ENCODE data around the gene ZDHHC13.
"Not testable (repeated sequence)": the region's sequence is repeated elsewhere in the genome, so short reads cannot be mapped to it uniquely, and the experiment has no call there.

Gene ZDHHC13

GRCh38 chr11:19101796-19102520, 15.0 kb upstream of the ZDHHC13 start:
- DNase-seq, result no peak

- DNase-seq, result no peak
Measured at GRCh38 chr11:19102521-19102900, 14.5 kb upstream of the ZDHHC13 start.

DNA sequence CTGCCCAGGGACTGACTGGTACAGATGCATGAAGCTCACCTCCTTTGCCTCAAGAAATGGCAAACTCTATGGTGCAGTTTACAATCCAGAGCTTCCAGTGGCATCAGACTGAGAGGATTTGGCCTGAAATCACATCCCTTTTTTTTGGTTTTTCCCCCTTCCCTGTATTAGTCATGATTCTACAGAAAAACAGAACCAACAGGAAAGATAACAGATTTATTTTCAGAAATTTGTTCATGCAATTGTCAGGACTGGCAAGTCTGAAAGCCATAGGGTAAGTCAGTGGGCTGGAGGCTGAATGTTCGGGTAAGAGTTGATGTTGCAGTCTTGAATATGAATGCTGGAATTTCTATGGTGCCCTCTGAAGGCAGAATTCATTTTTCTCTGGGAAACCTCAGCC, 12.0 kb upstream of the ZDHHC13 start:
- no peak for DNase-seq

- no peak for DNase-seq
Measured at GRCh38 chr11:19107125-19107524, 9.8 kb upstream of the ZDHHC13 start.

- DNase-seq, result no peak
Measured at GRCh38 chr11:19110295-19110694, 6.7 kb upstream of the ZDHHC13 start.

- DNase-seq, result no peak
Measured at GRCh38 chr11:19111809-19112208, 5.2 kb upstream of the ZDHHC13 start.

- no peak for DNase-seq
Measured at GRCh38 chr11:19116276-19116970, 545 bp upstream of the ZDHHC13 start.

- DNase-seq, result no peak
Measured at GRCh38 chr11:19117760-19118097, 761 bp downstream of the ZDHHC13 start.

DNA sequence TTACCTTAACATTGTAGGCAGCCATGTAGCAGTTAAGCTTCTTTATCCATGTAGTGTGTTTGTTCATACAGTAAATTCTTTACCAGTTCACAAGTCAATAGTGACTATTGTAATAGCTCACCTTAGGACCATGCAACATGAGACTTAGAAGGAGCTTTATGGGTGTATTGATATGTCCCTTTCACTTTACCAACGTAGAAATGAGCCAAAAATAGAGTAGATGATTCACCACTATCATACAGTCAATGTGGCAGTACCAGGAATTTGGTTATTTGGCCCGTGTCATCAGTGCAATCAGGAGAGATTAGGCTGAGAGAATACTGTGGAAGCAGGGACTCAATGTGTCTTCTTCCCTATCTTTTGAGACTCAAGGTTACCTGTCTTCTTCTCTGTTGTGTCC, 4.7 kb downstream of the ZDHHC13 start:
- no peak for DNase-seq

DNA sequence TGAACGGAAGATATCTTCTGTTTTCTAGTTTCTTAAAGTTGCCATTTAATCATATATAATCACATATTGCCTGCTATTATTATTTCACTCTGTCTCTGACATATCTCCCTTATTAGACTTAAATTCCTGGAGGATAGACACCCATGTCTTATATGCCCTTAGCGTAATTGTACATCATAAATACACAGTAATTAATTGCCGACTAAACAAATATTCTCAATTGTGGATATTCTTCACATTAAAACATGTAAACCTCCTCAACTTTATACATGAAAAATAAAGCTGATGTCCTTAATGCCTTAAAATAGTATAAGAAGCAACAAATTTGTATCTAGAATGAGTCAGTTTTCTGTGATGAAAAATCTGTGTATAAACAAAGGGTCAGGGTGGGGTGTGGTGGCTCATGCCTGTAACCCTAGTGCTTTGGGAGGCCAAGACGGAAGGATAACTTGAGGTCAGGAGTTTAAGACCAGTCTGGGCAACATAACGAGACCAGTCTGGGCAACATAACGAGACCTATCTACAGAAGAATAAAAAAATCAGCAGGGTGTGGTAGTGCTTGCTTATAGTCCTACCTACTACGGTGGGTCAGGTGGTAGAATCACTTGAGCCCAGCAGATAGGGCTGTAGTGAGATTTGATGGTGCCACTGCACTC, 6.1 kb downstream of the ZDHHC13 start:
- DNase-seq, result no peak

DNA sequence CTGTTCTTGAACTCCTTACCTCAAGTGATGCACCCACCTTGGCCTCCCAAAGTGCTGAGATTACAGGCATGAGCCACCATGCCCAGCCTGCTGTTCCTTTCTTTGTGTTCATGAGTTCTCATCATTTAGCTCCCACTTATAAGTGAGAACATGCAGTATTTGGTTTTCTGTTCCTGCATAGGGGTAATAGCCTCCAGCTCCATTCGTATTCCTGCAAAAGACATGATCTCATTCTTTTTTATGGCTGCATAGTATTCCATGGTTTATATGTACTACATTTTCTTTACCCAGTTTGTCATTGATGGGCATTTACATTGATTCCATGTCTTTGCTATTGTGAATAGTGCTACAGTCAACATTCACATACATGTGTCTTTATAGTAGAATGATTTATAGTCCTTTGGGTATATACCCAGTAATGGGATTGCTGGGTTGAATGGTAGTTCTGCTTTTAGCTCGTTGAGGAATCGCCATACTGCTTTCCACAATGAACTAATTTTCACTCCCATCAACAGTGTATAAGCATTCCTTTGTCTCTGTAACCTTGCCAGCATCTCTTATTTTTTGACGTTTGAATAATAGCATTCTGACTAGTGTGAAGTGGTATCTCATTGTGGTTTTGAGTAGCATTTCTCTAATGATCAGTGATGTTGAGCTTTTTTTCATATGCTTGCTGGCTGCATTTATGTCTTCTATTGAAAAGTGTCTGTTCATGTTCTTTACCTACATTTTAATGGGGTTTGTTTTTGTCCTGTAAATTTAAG, 9.8 kb downstream of the ZDHHC13 start:
- not testable (repeated sequence) for DNase-seq

GRCh38 chr11:19134004-19134403, 17.0 kb downstream of the ZDHHC13 start:
- DNase-seq, result no peak

DNA sequence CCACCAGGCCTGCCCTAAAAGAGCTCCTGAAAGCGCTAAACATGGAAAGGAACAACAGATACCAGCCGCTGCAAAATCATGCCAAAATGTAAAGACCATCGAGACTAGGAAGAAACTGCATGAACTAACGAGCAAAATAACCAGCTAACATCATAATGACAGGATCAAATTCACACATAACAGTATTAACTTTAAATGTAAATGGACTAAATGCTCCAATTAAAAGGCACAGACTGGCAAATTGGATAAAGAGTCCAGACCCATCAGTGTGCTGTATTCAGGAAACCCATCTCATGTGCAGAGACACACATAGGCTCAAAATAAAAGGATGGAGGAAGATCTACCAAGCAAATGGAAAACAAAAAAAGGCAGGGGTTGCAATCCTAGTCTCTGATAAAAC, 19.9 kb downstream of the ZDHHC13 start:
- DNase-seq, result not testable (repeated sequence)

DNA sequence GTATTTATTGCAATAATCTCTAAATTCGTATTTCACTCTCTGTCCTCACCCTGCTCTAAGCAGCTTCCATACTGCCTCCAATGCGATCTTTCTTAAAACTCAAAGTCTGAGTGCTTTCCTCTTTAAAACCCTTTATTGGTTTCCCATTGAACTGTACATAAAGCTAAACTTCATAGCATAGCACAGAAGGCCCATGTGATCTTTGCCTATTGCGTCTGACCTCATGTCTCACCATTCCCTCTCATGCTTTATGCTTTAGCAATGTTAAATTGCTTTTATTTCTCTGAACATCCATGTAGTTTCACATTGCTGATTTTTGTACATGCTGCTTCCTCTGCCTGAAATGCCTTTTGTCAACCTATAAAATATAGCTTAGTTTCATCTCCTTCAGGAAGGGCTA, 28.4 kb downstream of the ZDHHC13 start:
- no peak for DNase-seq

DNA sequence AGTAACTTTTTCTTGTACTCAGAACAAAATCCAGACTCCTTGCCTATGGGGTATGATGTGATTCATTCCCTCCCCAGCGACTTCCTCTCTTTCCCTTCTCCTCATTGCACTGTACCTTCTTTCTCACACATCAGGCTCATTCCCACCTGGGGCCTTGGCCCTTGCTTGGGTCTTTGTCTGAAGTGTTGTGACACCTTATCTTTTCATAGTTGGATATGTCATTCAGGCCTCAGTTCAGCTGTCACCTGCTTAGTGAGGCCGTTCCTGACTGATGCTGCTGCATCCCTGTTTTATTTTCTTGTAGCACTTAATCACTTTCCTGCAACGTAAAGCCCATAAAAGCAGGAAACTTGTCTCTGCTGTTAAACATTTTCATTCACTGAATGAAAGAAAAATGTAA, 39.9 kb downstream of the ZDHHC13 start:
- no peak for DNase-seq

GRCh38 chr11:19160847-19161246, 43.9 kb downstream of the ZDHHC13 start:
- DNase-seq, result no peak

DNA sequence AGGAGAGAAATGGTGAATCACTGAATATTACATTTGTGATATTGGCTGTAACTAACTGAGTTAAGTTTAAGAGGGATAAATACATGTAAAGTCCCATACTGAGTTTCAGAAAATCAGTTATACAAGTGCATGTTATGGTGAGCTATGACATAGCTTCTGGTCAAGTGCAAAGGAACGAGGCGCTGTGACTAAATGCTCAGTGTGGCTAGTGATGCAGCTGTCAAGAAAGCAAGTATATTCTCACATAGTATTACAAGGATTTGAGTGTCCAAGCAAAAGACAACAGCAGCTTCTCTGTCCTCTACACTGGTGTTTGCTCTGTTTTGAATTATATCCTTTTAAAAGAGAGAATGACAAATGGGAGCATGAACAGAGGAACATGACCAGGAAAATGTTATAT, 44.7 kb downstream of the ZDHHC13 start:
- DNase-seq, result no peak

- no peak for DNase-seq
Measured at GRCh38 chr11:19162951-19163505, 46.1 kb downstream of the ZDHHC13 start.

DNA sequence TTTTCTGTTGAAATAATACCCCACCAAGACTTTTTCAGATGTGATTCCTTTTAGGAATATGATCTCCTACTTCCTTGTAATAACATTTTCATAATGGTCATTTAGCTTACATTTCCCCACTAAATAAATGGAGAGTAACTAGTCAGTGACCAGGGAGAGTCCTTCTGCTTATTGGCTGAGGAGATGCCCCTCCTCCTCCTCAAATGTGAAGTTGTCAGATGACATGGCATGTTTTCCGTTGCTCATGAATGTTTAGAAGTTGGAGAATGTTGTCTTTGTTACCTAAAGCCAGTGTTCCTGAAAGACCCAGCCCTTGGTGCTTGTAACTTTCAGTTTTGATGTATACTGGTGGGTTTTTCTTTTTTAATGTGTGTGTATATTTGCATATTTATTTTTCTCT, 46.6 kb downstream of the ZDHHC13 start:
- no peak for DNase-seq

GRCh38 chr11:19164230-19164855, 47.4 kb downstream of the ZDHHC13 start:
- DNase-seq, result no peak

GRCh38 chr11:19164881-19165280, 47.9 kb downstream of the ZDHHC13 start:
- DNase-seq, result no peak

DNA sequence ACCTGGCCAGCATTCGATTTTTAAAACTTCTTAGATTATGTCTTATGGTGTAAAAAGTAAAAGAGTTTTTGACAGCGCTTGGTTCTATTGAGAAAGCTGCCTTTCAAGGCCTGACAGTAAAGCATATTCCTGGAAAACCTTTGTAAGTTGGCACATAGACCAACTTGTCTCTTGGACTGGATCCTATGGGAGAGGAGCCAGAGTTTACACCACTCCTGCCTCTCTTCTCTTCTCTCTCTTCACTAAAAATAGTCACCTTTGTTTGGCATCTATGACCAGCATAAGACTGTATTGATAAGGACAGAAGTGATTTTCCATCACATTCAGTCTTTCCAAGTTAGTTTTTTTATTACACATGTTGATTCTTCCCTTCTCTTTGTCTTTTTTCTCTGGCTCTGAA, 51.1 kb downstream of the ZDHHC13 start:
- peak; percentile 35 for DNase-seq

All from NCI-H446 treated with DMSO at 0.1 percent for 48 hours (cell line).